ENCODE measurements around the gene IL6R.
A peak's percentile ranks its signal among the peaks of the same experiment; 100 is the strongest.

IL6R gene

DNA sequence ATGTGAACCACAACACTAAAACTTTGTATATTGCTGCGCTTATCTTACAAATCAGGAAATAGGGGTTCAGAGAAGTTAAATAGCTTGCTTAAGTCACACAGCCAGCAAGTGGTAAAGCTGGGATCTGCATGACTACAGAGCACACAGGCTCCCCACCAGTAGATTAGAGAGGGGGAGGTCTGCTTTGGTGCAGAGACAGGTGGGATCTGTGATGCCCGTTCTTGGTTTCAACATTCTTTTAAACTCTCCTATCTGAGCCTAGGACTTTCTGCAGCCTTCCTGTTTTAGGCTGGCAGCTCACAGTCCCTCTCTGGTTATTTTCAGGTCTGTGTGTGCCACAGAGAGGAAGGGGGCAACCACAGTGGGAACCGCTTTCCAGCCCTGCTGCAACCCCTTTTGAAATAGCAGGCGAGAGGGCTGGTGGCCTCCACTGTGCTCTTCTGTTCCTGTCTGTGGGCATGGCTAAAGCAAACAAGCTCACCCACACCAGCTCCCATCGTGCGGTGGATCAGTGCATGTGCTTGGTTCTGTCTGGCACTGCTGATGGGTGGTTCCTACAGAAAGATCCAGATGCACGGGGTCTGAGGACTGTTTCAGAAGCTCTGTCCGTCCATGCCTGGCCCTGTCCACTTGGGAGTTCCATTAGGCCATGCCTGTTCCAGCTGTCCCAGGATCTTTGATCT, 1.7 kb upstream of the IL6R start:
- no peaks in the 10 kb centered on the region for H3K9me3 Mint-ChIP-seq
- DNase-seq (peak in 1 of 2 donors; percentile 41), ATAC-seq (peak; percentile 21)
- H3K4me1 Mint-ChIP-seq, result peaks cover 71% of the 10 kb centered on the region
- H3K27me3 Mint-ChIP-seq, result no peaks in the 10 kb centered on the region
- peak overlapping the region; percentile 20 to 85 for H3K4me3 Mint-ChIP-seq
- peak overlapping the region in 1 of 2 donors; percentile 59 for H3K27ac Mint-ChIP-seq

DNA sequence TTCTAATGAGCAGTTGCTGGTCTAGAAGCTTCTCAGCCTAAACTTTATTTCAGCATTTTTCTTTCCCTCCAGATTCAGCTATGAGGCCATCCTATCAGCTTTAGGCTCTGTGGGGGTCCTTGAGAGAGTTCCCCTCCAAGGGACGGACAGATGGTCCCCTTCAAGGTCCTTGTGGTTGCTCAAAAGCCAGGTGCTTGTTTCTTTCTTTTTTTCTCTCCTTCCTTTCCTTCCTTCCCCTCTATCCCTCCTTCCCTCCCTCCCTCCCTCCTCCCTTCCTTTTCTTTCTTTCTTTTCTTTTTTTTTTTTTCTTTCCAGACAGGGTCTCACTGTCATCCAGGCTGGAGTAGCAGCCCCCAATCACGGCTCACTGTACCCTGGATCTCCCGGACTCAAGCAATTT, 1.2 kb upstream of the IL6R start:
- Mint-ChIP-seq H3K4me3 (peak overlapping the region; percentile 43 to 85), H3K27ac (no peak overlapping the region), H3K9me3 (no peaks in the 10 kb centered on the region), H3K27me3 (no peaks in the 10 kb centered on the region), H3K4me1 (peaks cover 72% of the 10 kb centered on the region)
- DNase-seq (no peak), ATAC-seq (no peak)

DNA sequence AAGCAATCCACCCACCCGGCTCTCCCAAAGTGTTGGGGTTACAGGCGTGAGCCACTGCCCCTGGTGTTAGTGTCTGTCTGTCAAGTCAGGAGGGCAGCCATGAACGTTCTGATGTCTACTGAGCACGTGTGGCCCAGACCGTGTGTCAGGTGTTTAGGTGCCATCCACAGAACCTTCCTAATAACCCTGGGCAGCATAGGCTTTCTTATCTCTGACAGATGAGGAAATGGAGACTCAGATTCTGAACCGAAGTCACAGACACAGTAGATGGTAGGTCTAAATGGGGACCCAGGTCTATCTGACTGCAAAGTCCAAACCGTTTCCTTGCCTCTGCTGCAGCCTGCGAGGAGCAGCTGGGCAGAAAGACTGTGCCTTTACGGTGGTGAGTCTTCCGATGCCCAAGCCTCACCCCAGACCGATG, 622 bp upstream of the IL6R start:
- Mint-ChIP-seq H3K4me1 (peaks cover 76% of the 10 kb centered on the region), H3K27ac (no peak overlapping the region), H3K27me3 (no peaks in the 10 kb centered on the region), H3K9me3 (no peaks in the 10 kb centered on the region), H3K4me3 (peak overlapping the region; percentile 75 to 85)
- DNase-seq (peak; percentile 24 to 32), ATAC-seq (peak; percentile 21)

DNA sequence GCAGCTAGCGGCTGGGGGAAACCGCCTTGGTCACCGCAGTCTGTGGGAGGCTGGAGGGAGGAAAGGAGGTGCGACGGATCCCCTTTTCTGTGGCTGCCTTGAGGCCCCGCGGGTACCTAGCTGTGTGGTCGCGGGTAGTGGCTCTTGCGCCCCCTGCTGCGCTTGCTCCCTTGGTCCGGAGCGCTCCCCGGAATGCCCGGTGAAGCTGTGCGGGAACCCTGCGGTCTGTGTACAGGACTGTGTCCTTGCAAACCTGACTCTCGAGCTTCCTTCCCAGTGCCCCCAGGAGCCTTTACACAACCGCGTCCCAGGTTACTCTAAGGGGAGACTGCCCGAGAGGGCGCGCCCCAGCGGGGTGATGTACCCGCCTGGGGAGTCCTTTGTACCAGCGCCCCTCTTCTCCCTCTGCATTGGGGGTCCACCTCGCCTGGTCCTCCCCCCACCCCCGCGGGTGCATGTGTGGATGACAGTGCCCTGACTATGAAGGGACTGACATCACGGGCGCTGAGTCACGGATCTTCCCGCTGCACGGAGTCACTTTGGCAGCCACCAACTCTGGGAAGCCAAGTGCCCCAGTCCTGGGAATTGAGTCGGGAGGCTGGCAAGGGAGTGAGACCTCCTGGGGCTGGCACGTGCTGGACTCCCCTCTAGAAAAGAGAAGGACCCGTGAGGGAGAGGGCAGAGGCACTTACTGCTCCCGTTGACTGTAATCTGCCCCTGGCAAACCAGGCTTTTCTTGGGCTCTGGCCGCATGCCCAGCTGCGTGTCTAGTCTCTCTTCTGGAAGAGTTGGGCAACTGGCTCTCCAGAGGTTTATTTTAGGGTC, 816 bp downstream of the IL6R start:
- DNase-seq (peak; percentile 43 to 50), ATAC-seq (peak; percentile 13)
- H3K27ac Mint-ChIP-seq, result peak overlapping the region in 1 of 2 donors; percentile 46
- H3K9me3 Mint-ChIP-seq, result no peaks in the 10 kb centered on the region
- peak overlapping the region; percentile 77 to 85 for H3K4me3 Mint-ChIP-seq
- H3K27me3 Mint-ChIP-seq, result no peaks in the 10 kb centered on the region
- peaks cover 91% of the 10 kb centered on the region for H3K4me1 Mint-ChIP-seq

DNA sequence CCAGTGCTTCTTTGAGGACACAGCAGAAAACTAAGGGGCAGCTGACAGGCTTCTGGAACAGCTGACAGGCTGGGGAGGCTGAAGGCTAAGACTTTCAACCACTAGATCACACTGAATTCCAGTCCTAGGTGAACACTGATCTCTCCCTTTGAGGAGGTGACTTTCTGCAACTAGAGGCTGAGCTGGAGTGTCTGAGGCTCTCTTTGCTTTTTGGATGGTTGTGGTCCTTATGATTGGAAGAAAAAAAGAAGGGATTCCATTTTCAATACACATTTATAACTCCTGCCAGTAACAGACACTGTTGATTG, 1.4 kb downstream of the IL6R start:
- Mint-ChIP-seq H3K27ac (peak overlapping the region in 1 of 2 donors; percentile 46), H3K4me1 (peaks cover 96% of the 10 kb centered on the region), H3K4me3 (peak overlapping the region; percentile 77 to 85), H3K9me3 (no peaks in the 10 kb centered on the region), H3K27me3 (no peaks in the 10 kb centered on the region)
- DNase-seq (no peak), ATAC-seq (no peak)

DNA sequence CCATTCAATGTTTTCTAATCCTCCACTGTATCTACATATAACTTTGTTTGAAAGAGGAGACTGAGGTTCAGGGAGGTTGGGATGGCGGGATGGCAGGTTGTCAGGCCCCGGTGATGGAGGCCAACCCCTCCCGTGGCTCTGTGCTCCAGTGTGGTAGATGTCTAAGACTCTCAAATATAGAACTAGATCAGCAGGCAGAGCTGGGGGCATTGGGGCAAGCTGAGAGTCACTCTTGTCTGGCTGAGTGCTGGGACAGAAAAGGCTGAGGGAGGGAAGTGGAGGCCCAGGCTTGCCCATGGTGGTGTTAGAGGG, 1.7 kb downstream of the IL6R start:
- H3K27ac Mint-ChIP-seq, result peak overlapping the region in 1 of 2 donors; percentile 95
- no peaks in the 10 kb centered on the region for H3K27me3 Mint-ChIP-seq
- peaks cover 95% of the 10 kb centered on the region for H3K4me1 Mint-ChIP-seq
- ATAC-seq (peak; percentile 7), DNase-seq (no peak)
- no peaks in the 10 kb centered on the region for H3K9me3 Mint-ChIP-seq
- peak overlapping the region; percentile 77 to 85 for H3K4me3 Mint-ChIP-seq

DNA sequence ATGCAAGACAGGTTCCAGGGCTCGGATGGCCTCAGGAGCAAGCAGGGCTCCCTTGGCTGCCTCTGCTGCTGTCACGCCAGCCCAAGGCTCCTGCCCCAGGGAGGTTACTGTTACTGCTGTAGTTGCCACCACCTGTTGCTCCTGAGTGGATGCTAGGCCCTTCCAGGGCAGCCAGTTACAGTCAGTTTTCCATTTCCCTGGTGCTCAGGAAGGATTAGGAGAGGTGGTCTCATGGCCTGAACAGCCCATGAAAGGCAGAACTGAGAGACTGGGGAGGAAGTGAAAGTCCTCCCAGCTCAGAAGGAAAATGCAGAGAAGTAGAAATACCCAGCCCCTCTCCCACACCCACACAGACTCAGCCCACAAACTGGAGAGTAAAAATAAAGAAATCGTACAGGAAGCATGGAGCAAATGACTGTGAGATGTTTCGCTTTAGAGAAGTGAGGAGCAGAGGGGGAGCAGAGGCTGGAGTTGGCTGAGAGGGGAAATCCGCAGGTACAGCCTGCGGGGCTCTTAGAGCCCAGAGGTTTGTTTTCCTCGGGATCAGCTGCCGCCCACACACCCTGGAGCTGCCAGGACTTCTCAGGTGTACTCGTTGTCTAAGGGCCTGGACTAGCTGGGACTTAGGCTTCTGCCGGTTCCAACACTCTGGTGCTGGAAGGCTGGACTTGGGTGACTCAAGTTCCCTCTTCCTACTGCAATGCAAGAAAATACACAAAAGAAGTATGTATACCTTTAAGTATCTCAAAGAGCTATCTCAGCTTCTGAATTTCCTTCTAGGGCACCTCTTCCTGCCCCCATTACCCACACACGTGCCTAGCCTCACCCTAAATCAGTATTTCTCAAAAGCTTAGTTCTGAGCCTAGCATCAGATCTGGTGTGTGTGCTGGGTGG, 2.3 kb downstream of the IL6R start:
- DNase-seq (peak; percentile 37 to 59), ATAC-seq (peak; percentile 39)
- Mint-ChIP-seq H3K4me3 (peak overlapping the region; percentile 77 to 85), H3K9me3 (no peaks in the 10 kb centered on the region), H3K4me1 (peaks cover 89% of the 10 kb centered on the region), H3K27ac (peak overlapping the region; percentile 83 to 95), H3K27me3 (no peaks in the 10 kb centered on the region)

DNA sequence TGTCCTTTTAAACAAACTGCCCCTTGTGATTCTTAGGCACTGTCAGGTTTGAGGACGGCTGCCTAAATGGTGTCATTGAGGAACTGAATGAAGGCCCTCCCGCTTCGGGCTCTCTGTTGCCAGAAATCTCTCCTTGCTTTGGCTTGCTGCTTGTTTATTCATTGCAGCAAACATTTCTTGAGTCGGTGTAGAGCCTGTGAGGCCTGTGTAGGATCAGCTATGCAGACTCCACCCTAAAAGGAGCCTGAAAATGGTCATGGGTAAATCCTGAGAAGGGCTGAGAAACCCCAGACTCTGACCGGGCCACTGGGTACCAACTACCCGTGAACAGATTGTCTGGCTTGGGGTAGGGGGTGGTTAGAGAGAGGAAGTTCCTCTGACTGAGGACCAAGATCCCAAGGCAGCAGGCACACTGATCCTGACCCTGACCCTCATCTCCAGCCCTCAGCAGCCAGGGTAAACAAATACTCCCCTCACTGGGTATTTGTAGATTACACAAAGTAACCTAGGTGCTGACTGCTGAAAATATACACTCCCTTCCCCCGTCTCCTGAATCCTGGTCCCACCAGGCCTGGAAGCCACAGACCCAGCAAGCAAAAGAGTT, 3.1 kb downstream of the IL6R start:
- Mint-ChIP-seq H3K9me3 (no peaks in the 10 kb centered on the region), H3K4me1 (peaks cover 80% of the 10 kb centered on the region), H3K27ac (peak overlapping the region; percentile 83 to 95), H3K27me3 (no peaks in the 10 kb centered on the region), H3K4me3 (peak overlapping the region; percentile 77 to 85)
- DNase-seq (no peak), ATAC-seq (no peak)

DNA sequence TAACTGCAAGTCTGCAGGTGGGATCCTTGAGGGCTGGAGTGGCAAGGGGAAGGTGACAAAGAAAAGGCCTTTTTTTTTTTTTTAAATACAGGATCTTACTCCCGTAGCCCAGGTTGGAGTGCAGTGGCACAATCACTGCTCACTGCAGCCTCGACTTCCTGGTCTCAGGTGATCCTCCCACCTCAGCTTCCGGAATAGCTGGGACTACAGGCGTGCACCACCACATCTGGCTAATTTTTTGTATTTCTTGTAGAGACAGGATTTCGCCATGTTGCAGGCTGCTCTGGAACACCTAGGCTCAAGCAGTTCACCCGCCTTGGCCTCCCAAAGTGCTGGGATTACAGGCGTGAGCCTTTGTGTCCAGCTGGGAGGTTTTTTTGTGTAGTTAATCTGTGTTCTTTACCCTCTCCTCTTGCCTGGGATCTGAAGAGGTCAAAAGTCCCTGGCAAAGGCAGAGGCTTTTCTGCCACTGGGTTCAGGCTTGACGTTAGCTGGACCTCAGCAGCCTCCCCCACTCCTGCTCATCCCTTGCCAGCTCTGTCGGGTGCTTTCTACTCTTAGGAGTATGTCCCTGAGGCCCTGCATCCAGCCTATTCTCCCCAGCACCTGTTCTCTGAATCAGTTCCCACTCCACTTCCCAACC, 5.2 kb downstream of the IL6R start:
- no peaks in the 10 kb centered on the region for H3K27me3 Mint-ChIP-seq
- no peak overlapping the region for H3K4me3 Mint-ChIP-seq
- no peak for DNase-seq
- no peak for ATAC-seq
- no peaks in the 10 kb centered on the region for H3K9me3 Mint-ChIP-seq
- peaks cover 67% of the 10 kb centered on the region for H3K4me1 Mint-ChIP-seq
- no peak overlapping the region for H3K27ac Mint-ChIP-seq

DNA sequence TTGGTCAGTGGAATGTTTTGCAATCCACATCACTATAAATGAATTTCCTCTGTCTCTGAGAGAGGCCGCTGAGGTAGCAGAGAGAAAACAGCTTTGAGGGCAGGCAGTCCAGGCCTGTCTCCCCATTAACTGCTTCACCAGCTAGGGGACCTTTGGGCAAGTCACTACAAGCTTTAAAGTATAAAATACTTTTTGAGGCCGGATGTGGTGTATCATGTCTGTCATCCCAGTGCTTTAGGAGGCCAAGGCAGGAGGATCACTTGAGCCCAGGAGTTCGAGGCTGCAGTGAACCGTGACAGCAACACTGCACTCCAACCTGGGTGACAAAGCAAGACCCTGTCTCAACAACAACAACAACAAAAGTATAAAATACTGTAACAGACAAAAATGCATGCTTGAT, 6.4 kb downstream of the IL6R start:
- Mint-ChIP-seq H3K27ac (no peak overlapping the region), H3K4me1 (peaks cover 62% of the 10 kb centered on the region), H3K9me3 (no peaks in the 10 kb centered on the region), H3K27me3 (no peaks in the 10 kb centered on the region), H3K4me3 (no peak overlapping the region)
- DNase-seq, result no peak
- ATAC-seq, result no peak

DNA sequence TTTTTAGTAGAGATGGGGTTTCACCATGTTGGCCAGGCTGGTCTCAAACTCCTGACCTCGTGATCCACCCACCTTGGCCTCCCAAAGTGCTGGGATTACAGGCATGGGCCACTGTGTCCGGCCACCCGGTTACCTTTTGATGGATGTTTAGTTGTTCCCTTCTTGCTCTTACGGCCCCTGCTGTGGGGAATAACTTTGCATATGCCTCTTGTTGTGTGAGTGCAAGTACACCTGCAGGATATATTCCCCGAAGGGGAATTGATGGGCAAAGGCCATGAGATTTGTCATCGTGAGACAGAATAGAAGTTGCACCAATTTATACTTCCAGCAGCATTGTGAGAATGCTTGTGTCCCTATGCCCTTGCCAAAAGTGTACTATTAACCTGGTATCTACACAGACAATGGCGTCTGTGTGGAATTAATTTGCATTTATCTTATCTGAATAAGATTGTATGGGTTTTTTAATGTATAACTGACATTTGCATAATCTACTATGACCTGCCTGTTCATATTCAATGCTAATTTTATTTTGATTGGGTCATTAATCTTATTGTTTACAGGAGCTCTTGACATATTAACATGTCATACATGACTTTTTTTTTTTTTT, 8.1 kb downstream of the IL6R start:
- Mint-ChIP-seq H3K27ac (no peak overlapping the region), H3K4me1 (peaks cover 59% of the 10 kb centered on the region), H3K4me3 (no peak overlapping the region)

DNA sequence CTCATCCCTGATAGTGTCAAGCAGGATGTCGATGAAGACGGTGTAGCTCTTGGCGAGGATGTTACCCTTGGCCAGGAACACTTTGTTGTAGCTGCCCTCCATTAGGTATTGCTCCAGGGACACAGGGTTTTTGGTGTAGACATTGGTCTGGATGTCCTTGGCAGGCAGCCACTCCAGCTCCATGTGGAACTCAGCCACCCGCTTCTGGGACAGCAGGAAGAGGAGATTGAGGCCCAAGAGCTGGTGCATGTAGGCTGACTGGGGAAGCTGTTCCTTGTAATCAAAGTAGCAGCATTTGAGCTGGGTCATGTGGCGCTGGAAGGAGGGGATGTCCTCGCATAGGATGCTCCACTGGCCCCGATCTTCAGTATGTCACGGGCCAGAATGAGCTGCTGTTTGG, 9.5 kb downstream of the IL6R start:
- H3K9me3 Mint-ChIP-seq, result no peaks in the 10 kb centered on the region
- H3K27me3 Mint-ChIP-seq, result no peaks in the 10 kb centered on the region
- peaks cover 59% of the 10 kb centered on the region for H3K4me1 Mint-ChIP-seq
- DNase-seq, result no peak
- no peak overlapping the region for H3K4me3 Mint-ChIP-seq
- H3K27ac Mint-ChIP-seq, result no peak overlapping the region
- ATAC-seq, result no peak

More for the DNA sequence above, 8.1 kb downstream of the IL6R start:
- ATAC-seq (no peak), DNase-seq (no peak)
- H3K27me3 Mint-ChIP-seq, result no peaks in the 10 kb centered on the region
- no peaks in the 10 kb centered on the region for H3K9me3 Mint-ChIP-seq

DNA sequence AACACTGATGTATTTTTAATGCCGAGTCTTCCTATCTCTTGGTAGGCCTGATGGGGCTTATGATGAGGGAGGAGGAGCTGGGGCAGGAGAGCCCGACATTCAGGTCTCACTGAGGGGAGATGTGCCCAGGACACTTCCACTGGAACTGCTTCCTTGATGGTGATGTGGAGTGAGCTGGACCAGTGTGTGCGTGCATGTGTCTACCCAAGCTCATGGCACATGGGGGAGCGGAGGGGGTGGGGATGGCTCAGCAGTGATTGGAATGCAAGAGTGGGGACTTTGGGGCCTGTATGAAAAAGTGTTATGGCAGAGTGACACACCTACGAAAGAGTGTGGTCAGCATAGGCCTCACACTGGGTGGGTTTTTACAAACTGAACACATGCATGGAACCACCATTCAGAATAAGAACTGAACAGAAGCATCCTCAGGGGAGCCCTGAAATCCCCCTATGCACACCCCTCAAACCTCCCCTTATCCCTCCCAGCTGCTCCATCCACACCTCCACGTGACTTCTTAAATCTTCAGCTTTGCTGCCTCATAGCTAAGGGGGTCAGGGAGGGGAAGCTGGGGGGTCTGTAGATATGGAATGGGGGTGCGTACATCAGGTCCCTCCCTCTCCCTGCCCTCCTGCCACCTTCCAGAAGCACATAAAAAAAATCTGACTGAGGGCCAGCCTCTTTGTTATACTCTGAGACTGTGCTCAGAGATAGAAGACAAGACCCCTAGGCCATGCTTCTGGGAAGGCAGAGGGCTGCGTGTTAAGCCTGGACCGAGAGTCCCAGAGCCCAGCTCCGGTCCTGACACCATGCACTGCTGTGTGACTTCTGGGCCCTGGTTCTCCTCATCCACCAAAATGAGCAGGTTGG, 11.6 kb downstream of the IL6R start:
- no peak overlapping the region for H3K4me3 Mint-ChIP-seq
- no peak overlapping the region for H3K27ac Mint-ChIP-seq
- ATAC-seq (no peak), DNase-seq (no peak)
- H3K27me3 Mint-ChIP-seq, result no peaks in the 10 kb centered on the region
- peaks cover 59% of the 10 kb centered on the region for H3K4me1 Mint-ChIP-seq
- no peaks in the 10 kb centered on the region for H3K9me3 Mint-ChIP-seq

DNA sequence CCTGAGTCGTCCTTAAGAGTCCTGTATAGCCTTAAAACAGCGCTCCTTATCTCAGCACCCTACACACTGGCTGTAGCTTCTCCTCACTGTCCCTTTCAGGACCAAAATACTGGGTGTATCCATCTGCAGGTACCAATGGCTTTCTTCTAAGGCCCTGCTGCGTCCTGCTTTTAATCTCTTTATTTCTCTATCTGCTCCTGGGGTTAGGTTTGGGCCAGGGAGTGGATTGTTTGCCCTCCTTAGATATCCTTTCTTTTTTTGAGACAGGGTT, 12.1 kb downstream of the IL6R start:
- peaks cover 65% of the 10 kb centered on the region for H3K4me1 Mint-ChIP-seq
- H3K9me3 Mint-ChIP-seq, result no peaks in the 10 kb centered on the region
- DNase-seq (no peak), ATAC-seq (no peak)
- peak overlapping the region; percentile 66 to 79 for H3K27ac Mint-ChIP-seq
- H3K27me3 Mint-ChIP-seq, result no peaks in the 10 kb centered on the region
- no peak overlapping the region for H3K4me3 Mint-ChIP-seq
